Sigmoid colon (tissue), 7 donors: Measurements from ENCODE around the gene UGT1A6. TPM values are rescaled to one million over a fixed set of nuclear protein-coding genes. Genes with fewer than 3 reads are reported as not detected.

ENCODE experiments used
- DNase-seq: peaks from one replicate; pipeline ENCODE4 v3.0.0-alpha.2; 2019
- H3K27ac ChIP-seq, 4 donors: fragments of 200-600 bp; sonication (generic); one replicate each; pipeline ENCODE4 v1.5.1; 2016 to 2019; ENCODE audit warnings: mild to moderate bottlenecking in 1 of 4
- H3K27me3 ChIP-seq, 3 donors: fragments of 200-600 bp; sonication (generic); one replicate each; pipeline ENCODE4 v1.5.1; 2019; ENCODE audit warnings: mild to moderate bottlenecking in 1 of 3
- H3K36me3 ChIP-seq, 4 donors: fragments of 200-600 bp; sonication (generic); one replicate each; pipeline ENCODE4 v1.5.1; 2016 to 2019
- H3K4me1 ChIP-seq, 4 donors: fragments of 200-600 bp; sonication (generic); one replicate each; pipeline ENCODE4 v1.5.1; 2017 to 2019
- H3K4me3 ChIP-seq, 4 donors: fragments of 200-600 bp; sonication (generic); one replicate each; pipeline ENCODE4 v1.5.1; 2017 to 2019; ENCODE audit warnings: mild to moderate bottlenecking in 2 of 4, moderate library complexity in 1 of 4
- H3K9me3 ChIP-seq, 4 donors: fragments of 200-600 bp in 3 of 4; sonication (generic) in 3 of 4; one replicate each; pipeline versions ENCODE4 v1.5.1 to v1.6.1; 2013 to 2019
- EP300 ChIP-seq, 4 donors: sonication (generic); formaldehyde crosslinking; IDR thresholded peaks; one replicate each; pipeline ENCODE4 v1.6.1; 2017; ENCODE audit warnings: antibody characterized with exemption in 4 of 4
- POLR2A ChIP-seq, 2 donors: fragments of 450-650 bp; IDR thresholded peaks; one replicate each; pipeline ENCODE4 v1.6.1; 2016; ENCODE audit warnings: antibody characterized with exemption in 2 of 2, mild to moderate bottlenecking in 2 of 2, moderate library complexity in 2 of 2
- POLR2AphosphoS5 ChIP-seq, 4 donors: sonication (generic); formaldehyde crosslinking; IDR thresholded peaks; one replicate each; pipeline ENCODE4 v1.6.1; 2017; ENCODE audit warnings: antibody characterized with exemption in 4 of 4
- WGBS, 2 donors: extraction: QIAGEN DNeasy Blood & Tissue Kit; methylation state at CpG; one replicate each; pipeline ENCODE4 v1.1.7; 2013; 5-methylcytosine and 5-hydroxymethylcytosine counted together
- intact Hi-C: fragments of 100-400 bp; cut with DNase I; formaldehyde crosslinking; loops from one replicate; pipeline ENCODE4 v1.15.1; 2023
- polyA plus RNA-seq, 3 donors: library from polyadenylated mRNA; stranded (reverse); fragments of 200-250 nt; gene quantifications; one replicate each; pipeline ENCODE4 v1.2.3, GENCODE V29; 2013
- total RNA-seq, 4 donors: library from RNA; depleted of rRNA; stranded (reverse); fragments of >200 nt; gene quantifications; one replicate each; pipeline ENCODE4 v1.1.0, GENCODE V29; 2016
- TF ChIP-seq, protein P1 (sequence below), 4 experiments: fragments of 450-650 bp in 3 of 4; fragments of 200-600 bp in 1 of 4; IDR thresholded peaks; one replicate each; pipeline ENCODE4 v1.5.1; 2016 to 2019; ENCODE audit warnings: antibody characterized with exemption in 4 of 4, mild to moderate bottlenecking in 3 of 4, moderate library complexity in 2 of 4
- donor health status: healthy with polysubstance abuse.
- donor health status: Bipolar disorder and iron deficiency.
- donor health status: healthy.

UGT1A6 gene
- total and polyA plus RNA-seq, 7 donors: 3.0 TPM; not detected in 6

DNA sequence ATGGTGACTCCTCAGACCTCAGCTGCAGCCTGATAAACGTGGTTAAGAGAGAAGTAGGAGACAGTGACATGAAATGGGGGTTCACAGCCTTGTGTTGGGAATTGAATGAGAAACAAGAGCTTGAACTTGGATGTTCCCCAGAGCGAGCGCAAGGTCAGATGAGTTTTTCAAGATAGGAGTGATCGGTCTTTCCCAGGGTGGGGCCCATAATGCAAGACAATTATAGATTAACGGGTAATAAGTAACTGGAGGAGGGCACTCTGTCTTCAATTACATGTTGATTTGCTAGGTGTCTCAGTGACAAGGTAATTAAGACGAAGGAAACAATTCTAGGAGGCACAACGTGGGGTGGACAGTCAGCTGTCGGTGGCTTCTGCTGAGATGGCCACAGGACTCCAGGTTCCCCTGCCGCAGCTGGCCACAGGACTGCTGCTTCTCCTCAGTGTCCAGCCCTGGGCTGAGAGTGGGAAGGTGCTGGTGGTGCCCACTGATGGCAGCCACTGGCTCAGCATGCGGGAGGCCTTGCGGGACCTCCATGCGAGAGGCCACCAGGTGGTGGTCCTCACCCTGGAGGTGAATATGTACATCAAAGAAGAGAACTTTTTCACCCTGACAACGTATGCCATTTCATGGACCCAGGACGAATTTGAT, 20.0 kb downstream of the UGT1A6 start, which contains the start of gene UGT1A5:
Gene UGT1A5, plus strand, starts transcription at position 297 of the 651 bp plus-strand sequence. Its CDS starts 85 bp downstream, at position 382.
- Histone ChIP-seq H3K27ac (no peak within 1 kb of the TSS), H3K4me1 (no peaks in the 10 kb centered on the region), H3K9me3 (no peaks in the 10 kb centered on the region), H3K27me3 (no peaks in the 10 kb centered on the region), H3K4me3 (no peak within 1 kb of the TSS), H3K36me3 (no peaks in the 10 kb centered on the region)
- WGBS, 2 donors: 72 to 83% methylated on average over 14 of the region's 14 CpGs
- DNase-seq: no peak
- TF ChIP-seq EP300 (IDR thresholded peaks at IDR 0.05): no peak
- TF ChIP-seq, protein P1, sequence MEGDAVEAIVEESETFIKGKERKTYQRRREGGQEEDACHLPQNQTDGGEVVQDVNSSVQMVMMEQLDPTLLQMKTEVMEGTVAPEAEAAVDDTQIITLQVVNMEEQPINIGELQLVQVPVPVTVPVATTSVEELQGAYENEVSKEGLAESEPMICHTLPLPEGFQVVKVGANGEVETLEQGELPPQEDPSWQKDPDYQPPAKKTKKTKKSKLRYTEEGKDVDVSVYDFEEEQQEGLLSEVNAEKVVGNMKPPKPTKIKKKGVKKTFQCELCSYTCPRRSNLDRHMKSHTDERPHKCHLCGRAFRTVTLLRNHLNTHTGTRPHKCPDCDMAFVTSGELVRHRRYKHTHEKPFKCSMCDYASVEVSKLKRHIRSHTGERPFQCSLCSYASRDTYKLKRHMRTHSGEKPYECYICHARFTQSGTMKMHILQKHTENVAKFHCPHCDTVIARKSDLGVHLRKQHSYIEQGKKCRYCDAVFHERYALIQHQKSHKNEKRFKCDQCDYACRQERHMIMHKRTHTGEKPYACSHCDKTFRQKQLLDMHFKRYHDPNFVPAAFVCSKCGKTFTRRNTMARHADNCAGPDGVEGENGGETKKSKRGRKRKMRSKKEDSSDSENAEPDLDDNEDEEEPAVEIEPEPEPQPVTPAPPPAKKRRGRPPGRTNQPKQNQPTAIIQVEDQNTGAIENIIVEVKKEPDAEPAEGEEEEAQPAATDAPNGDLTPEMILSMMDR (IDR thresholded peaks at IDR 0.05): no peak
- no peak for TF ChIP-seq POLR2AphosphoS5 (IDR thresholded peaks at IDR 0.05)
- TF ChIP-seq POLR2A (IDR thresholded peaks at IDR 0.05): no peak
- intact Hi-C loops: no loop called here

DNA sequence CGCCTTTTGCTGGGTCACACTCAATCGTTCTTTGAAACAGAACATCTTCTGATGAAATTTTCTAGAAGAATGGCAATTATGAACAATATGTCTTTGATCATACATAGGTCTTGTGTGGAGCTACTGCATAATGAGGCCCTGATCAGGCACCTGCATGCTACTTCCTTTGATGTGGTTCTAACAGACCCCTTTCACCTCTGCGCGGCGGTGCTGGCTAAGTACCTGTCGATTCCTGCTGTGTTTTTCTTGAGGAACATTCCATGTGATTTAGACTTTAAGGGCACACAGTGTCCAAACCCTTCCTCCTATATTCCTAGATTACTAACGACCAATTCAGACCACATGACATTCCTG, 20.5 kb downstream of the UGT1A6 start:
- WGBS, 2 donors: 78 to 94% methylated on average over 7 of the region's 7 CpGs
- no peak overlapping the region for H3K27ac ChIP-seq
- DNase-seq: no peak
- H3K4me1 ChIP-seq: no peaks in the 10 kb centered on the region
- H3K27me3 ChIP-seq: no peaks in the 10 kb centered on the region
- intact Hi-C loops: no loop called here
- H3K36me3 ChIP-seq: no peaks in the 10 kb centered on the region
- TF ChIP-seq EP300 (IDR thresholded peaks at IDR 0.05) (no peak), POLR2AphosphoS5 (IDR thresholded peaks at IDR 0.05) (no peak), POLR2A (IDR thresholded peaks at IDR 0.05) (no peak)
- TF ChIP-seq, protein P1 (IDR thresholded peaks at IDR 0.05): no peak
- H3K9me3 ChIP-seq: no peaks in the 10 kb centered on the region
- H3K4me3 ChIP-seq: no peak overlapping the region

DNA sequence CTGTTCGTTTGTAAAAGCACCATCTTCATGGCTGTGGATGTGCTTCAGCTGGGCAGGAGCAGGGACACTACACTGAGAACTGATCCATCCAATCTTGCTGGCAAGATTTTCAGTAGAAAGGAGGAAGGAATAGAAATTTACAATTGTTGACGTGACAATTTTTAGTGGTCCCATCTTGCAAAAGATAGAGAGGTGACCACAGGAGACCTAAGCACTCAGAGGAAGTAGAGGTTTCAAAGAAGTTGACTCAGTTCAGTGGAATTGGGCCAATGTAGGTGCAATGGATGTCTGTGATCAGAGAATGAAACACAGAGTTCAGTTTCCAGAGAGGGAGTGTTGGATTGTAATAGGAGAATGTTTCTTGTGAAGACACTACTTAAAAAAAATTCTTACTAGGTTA, 21.4 kb downstream of the UGT1A6 start:
- no peak overlapping the region for H3K27ac ChIP-seq
- intact Hi-C loops: no loop called here
- no peaks in the 10 kb centered on the region for H3K4me1 ChIP-seq
- no peaks in the 10 kb centered on the region for H3K9me3 ChIP-seq
- no peak for DNase-seq
- H3K36me3 ChIP-seq: no peaks in the 10 kb centered on the region
- no peaks in the 10 kb centered on the region for H3K27me3 ChIP-seq
- no peak overlapping the region for H3K4me3 ChIP-seq
- WGBS, 2 donors: 75 to 89% methylated on average over 2 of the region's 2 CpGs
- TF ChIP-seq EP300 (IDR thresholded peaks at IDR 0.05) (no peak), POLR2A (IDR thresholded peaks at IDR 0.05) (no peak), POLR2AphosphoS5 (IDR thresholded peaks at IDR 0.05) (no peak)
- TF ChIP-seq, protein P1 (IDR thresholded peaks at IDR 0.05): no peak

DNA sequence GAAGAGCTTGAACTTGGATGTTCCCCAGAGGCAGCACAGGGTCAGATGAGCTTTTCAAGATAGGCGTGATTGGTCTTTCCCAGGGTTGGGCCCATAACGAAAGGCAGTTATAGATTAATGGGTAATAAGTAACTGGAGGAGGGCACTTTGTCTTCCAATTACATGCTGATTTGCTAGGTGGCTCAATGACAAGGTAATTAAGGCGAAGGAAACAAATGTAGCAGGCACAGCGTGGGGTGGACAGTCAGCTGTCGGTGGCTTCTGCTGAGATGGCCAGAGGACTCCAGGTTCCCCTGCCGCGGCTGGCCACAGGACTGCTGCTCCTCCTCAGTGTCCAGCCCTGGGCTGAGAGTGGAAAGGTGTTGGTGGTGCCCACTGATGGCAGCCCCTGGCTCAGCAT, 25.9 kb downstream of the UGT1A6 start, which contains the start of gene UGT1A4:
Gene UGT1A4, plus strand, starts transcription at position 185 of the 400 bp plus-strand sequence. Its CDS starts 85 bp downstream, at position 270.
- no peak for DNase-seq
- H3K9me3 ChIP-seq: no peaks in the 10 kb centered on the region
- TF ChIP-seq POLR2A (IDR thresholded peaks at IDR 0.05) (no peak), EP300 (IDR thresholded peaks at IDR 0.05) (no peak)
- TF ChIP-seq, protein P1 (IDR thresholded peaks at IDR 0.05): no peak
- H3K4me1 ChIP-seq: no peaks in the 10 kb centered on the region
- no peak within 1 kb of the TSS for H3K4me3 ChIP-seq
- H3K36me3 ChIP-seq: no peaks in the 10 kb centered on the region
- no peaks in the 10 kb centered on the region for H3K27me3 ChIP-seq
- intact Hi-C loops: no loop called here
- H3K27ac ChIP-seq: no peak within 1 kb of the TSS
- WGBS, 2 donors: 87 to 88% methylated on average over 7 of the region's 7 CpGs
